ENCODE results near the gene RMND1. TPM values are rescaled to one million over a fixed set of nuclear protein-coding genes. Genes with fewer than 3 reads are reported as not detected.

RMND1 gene
- total RNA-seq, 1 experiment from 2014 or later: 23.3 TPM

- peaks cover 3% of the 10 kb centered on the region; the same call in 1 of the 2 replicates for H3K36me3 Mint-ChIP-seq
- H3K9me3 Mint-ChIP-seq: no peaks in the 10 kb centered on the region
- ATAC-seq (no peak), DNase-seq (ENCODE audit: low spot score) (no peak)
- POLR2A ChIA-PET: no interaction called here
- no peaks in the 10 kb centered on the region for H3K27me3 Mint-ChIP-seq (ENCODE audit: low read depth)
- TF ChIP-seq HMGXB4 (CRISPR knock-in tag; IDR thresholded peaks at IDR 0.05) (no peak), SMAD4 (CRISPR knock-in tag; IDR thresholded peaks at IDR 0.05) (no peak), AFF4 (CRISPR knock-in tag; IDR thresholded peaks at IDR 0.05; ENCODE audit: borderline replicate concordance) (no peak), RELA (CRISPR knock-in tag; IDR thresholded peaks at IDR 0.05; ENCODE audit: borderline replicate concordance) (no peak), SMAD3 (CRISPR knock-in tag; IDR thresholded peaks at IDR 0.05; ENCODE audit: borderline replicate concordance) (no peak), STAT6 (CRISPR knock-in tag; conservative IDR thresholded peaks at IDR 0.05; ENCODE audit: low read depth) (no peak), ZNF416 (CRISPR knock-in tag; IDR thresholded peaks at IDR 0.05) (no peak), JUN (CRISPR knock-in tag; IDR thresholded peaks at IDR 0.05) (no peak), JAZF1 (CRISPR knock-in tag; IDR thresholded peaks at IDR 0.05) (no peak), MXD4 (CRISPR knock-in tag; IDR thresholded peaks at IDR 0.05; ENCODE audit: borderline replicate concordance) (no peak)
- CTCF ChIA-PET: no interaction called here
- H3K4me1 Mint-ChIP-seq: no peaks in the 10 kb centered on the region
- no peak overlapping the region for H3K27ac Mint-ChIP-seq
- H3K4me3 Mint-ChIP-seq: no peak overlapping the region
Measured at GRCh38 chr6:151443454-151443853, 8.5 kb downstream of the RMND1 start.

GRCh38 chr6:151442371-151442770 lies 9.6 kb downstream of the RMND1 start:
- Mint-ChIP-seq H3K9me3 (no peaks in the 10 kb centered on the region), H3K4me3 (no peak overlapping the region), H3K27me3 (ENCODE audit: low read depth) (no peaks in the 10 kb centered on the region), H3K4me1 (no peaks in the 10 kb centered on the region), H3K36me3 (peaks cover 5% of the 10 kb centered on the region; the same call in 1 of the 2 replicates), H3K27ac (no peak overlapping the region)
- POLR2A ChIA-PET: interaction anchor here (0.7 kb wide), 1 partner anchor 9 kb away, joined by 5 read pairs; the partner anchor contains the start of gene RMND1
- no peak for DNase-seq (ENCODE audit: low spot score)
- CTCF ChIA-PET: interaction anchor here (0.5 to 1.4 kb wide), 3 partner anchors 10 to 207 kb away, joined by 3 to 6 read pairs (median 5); partner anchors contain the start of gene RMND1
- ATAC-seq: no peak
- TF ChIP-seq ZNF532 (CRISPR knock-in tag; IDR thresholded peaks at IDR 0.05; ENCODE audit: borderline replicate concordance) (no peak), GABPB1 (CRISPR knock-in tag; IDR thresholded peaks at IDR 0.05) (no peak), JUN (CRISPR knock-in tag; IDR thresholded peaks at IDR 0.05) (no peak), TEAD1 (CRISPR knock-in tag; IDR thresholded peaks at IDR 0.05) (no peak), USF1 (CRISPR knock-in tag; IDR thresholded peaks at IDR 0.05) (no peak), FOXP1 (CRISPR knock-in tag; IDR thresholded peaks at IDR 0.05; ENCODE audit: borderline replicate concordance) (no peak), E2F1 (CRISPR knock-in tag; IDR thresholded peaks at IDR 0.05) (no peak), SMAD3 (CRISPR knock-in tag; IDR thresholded peaks at IDR 0.05; ENCODE audit: borderline replicate concordance) (no peak), SOX15 (CRISPR knock-in tag; IDR thresholded peaks at IDR 0.05) (no peak), NR1H2 (CRISPR knock-in tag; IDR thresholded peaks at IDR 0.05) (no peak), ESRRA (CRISPR knock-in tag; IDR thresholded peaks at IDR 0.05; ENCODE audit: borderline replicate concordance) (no peak)

Measured in WTC11 (cell line).